ENCODE data around the gene SUN1. TPM values are rescaled to one million over a fixed set of nuclear protein-coding genes. Genes with fewer than 3 reads are reported as not detected.

SUN1 gene
- total RNA-seq, 2 experiments from 2014 or later, result 65.7 to 72.8 TPM

GRCh38 chr7:816751-817671 is 15.3 kb upstream of the SUN1 start:
- peaks cover 54% of the 10 kb centered on the region for H3K4me1 Mint-ChIP-seq
- DNase-seq, result peak; percentile 42
- peak overlapping the region; percentile 75 for H3K27ac Mint-ChIP-seq
- H3K9me3 Mint-ChIP-seq, result no peaks in the 10 kb centered on the region
- H3K4me3 Mint-ChIP-seq, result peak overlapping the region; percentile 92
- POLR2A ChIA-PET, result interaction anchor here (1.0 to 2.8 kb wide), 7 partner anchors 10 to 106 kb away, joined by 3 to 41 read pairs (median 8); partner anchors contain the start of genes GET4 and SUN1
- peaks cover 18% of the 10 kb centered on the region for H3K36me3 Mint-ChIP-seq (ENCODE audit: low read depth)
- CTCF ChIA-PET, result interaction anchor here (0.8 to 3.3 kb wide), 10 partner anchors 11 to 198 kb away, joined by 3 to 16 read pairs (median 4); partner anchors contain the start of genes GET4 and SUN1
- peaks cover 22% of the 10 kb centered on the region for H3K27me3 Mint-ChIP-seq

GRCh38 chr7:818031-818699 is 14.1 kb upstream of the SUN1 start:
- Mint-ChIP-seq H3K4me1 (peaks cover 49% of the 10 kb centered on the region), H3K9me3 (no peaks in the 10 kb centered on the region), H3K4me3 (peak overlapping the region; percentile 92), H3K27ac (no peak overlapping the region), H3K27me3 (peaks cover 15% of the 10 kb centered on the region), H3K36me3 (ENCODE audit: low read depth) (peaks cover 23% of the 10 kb centered on the region)
- ChIA-PET POLR2A (interaction anchor here (0.6 to 2.8 kb wide), 5 partner anchors 9 to 105 kb away, joined by 3 to 41 read pairs (median 12); partner anchors contain the start of genes GET4 and SUN1), CTCF (interaction anchor here (0.6 to 3.3 kb wide), 11 partner anchors 11 to 810 kb away, joined by 3 to 16 read pairs (median 4); partner anchors contain the start of gene SUN1)
- DNase-seq, result no peak

- POLR2A ChIA-PET, result interaction anchor here (0.7 kb wide), 1 partner anchor 11 kb away, joined by 3 read pairs; no protein-coding TSS in a partner anchor
- peaks cover 46% of the 10 kb centered on the region for H3K4me1 Mint-ChIP-seq
- H3K9me3 Mint-ChIP-seq, result no peaks in the 10 kb centered on the region
- peaks cover 4% of the 10 kb centered on the region for H3K27me3 Mint-ChIP-seq
- no peak overlapping the region for H3K4me3 Mint-ChIP-seq
- H3K27ac Mint-ChIP-seq, result no peak overlapping the region
- CTCF ChIA-PET, result interaction anchor here (0.6 kb wide), 1 partner anchor 130 kb away, joined by 6 read pairs; no protein-coding TSS in a partner anchor
- H3K36me3 Mint-ChIP-seq (ENCODE audit: low read depth), result peaks cover 28% of the 10 kb centered on the region
- DNase-seq, result no peak
Observed at GRCh38 chr7:820341-820740, 11.9 kb upstream of the SUN1 start.

- Mint-ChIP-seq H3K27ac (no peak overlapping the region), H3K27me3 (peaks cover 2% of the 10 kb centered on the region), H3K4me1 (peaks cover 48% of the 10 kb centered on the region), H3K9me3 (no peaks in the 10 kb centered on the region), H3K36me3 (ENCODE audit: low read depth) (peaks cover 34% of the 10 kb centered on the region), H3K4me3 (no peak overlapping the region)
- CTCF ChIA-PET, result interaction anchor here (0.9 to 1.1 kb wide), 2 partner anchors 10 to 52 kb away, joined by 3 read pairs; partner anchors contain the start of gene SUN1
- no peak for DNase-seq
- POLR2A ChIA-PET, result no interaction called here
Observed at GRCh38 chr7:821688-822087, 10.6 kb upstream of the SUN1 start.

- peaks cover 34% of the 10 kb centered on the region for H3K36me3 Mint-ChIP-seq (ENCODE audit: low read depth)
- H3K9me3 Mint-ChIP-seq, result no peaks in the 10 kb centered on the region
- no peak overlapping the region for H3K27ac Mint-ChIP-seq
- peaks cover 43% of the 10 kb centered on the region for H3K4me1 Mint-ChIP-seq
- peaks cover 2% of the 10 kb centered on the region for H3K27me3 Mint-ChIP-seq
- ChIA-PET POLR2A (no interaction called here), CTCF (no interaction called here)
- H3K4me3 Mint-ChIP-seq, result no peak overlapping the region
- DNase-seq, result no peak
Observed at GRCh38 chr7:822692-823276, 9.5 kb upstream of the SUN1 start.

GRCh38 chr7:823649-824048 is 8.6 kb upstream of the SUN1 start:
- Mint-ChIP-seq H3K27ac (no peak overlapping the region), H3K9me3 (no peaks in the 10 kb centered on the region), H3K4me1 (peaks cover 35% of the 10 kb centered on the region), H3K36me3 (ENCODE audit: low read depth) (peaks cover 29% of the 10 kb centered on the region), H3K27me3 (no peaks in the 10 kb centered on the region), H3K4me3 (no peak overlapping the region)
- CTCF ChIA-PET, result no interaction called here
- POLR2A ChIA-PET, result no interaction called here
- no peak for DNase-seq

GRCh38 chr7:824081-824480 is 8.2 kb upstream of the SUN1 start:
- ChIA-PET POLR2A (no interaction called here), CTCF (no interaction called here)
- Mint-ChIP-seq H3K27ac (no peak overlapping the region), H3K27me3 (no peaks in the 10 kb centered on the region), H3K36me3 (ENCODE audit: low read depth) (peaks cover 28% of the 10 kb centered on the region), H3K4me3 (no peak overlapping the region), H3K4me1 (peaks cover 36% of the 10 kb centered on the region), H3K9me3 (no peaks in the 10 kb centered on the region)
- DNase-seq, result no peak

- H3K9me3 Mint-ChIP-seq, result no peaks in the 10 kb centered on the region
- no peaks in the 10 kb centered on the region for H3K27me3 Mint-ChIP-seq
- H3K27ac Mint-ChIP-seq, result peak overlapping the region; percentile 9
- H3K4me3 Mint-ChIP-seq, result no peak overlapping the region
- DNase-seq, result no peak
- CTCF ChIA-PET, result no interaction called here
- H3K36me3 Mint-ChIP-seq (ENCODE audit: low read depth), result peaks cover 24% of the 10 kb centered on the region
- peaks cover 32% of the 10 kb centered on the region for H3K4me1 Mint-ChIP-seq
- POLR2A ChIA-PET, result no interaction called here
Observed at GRCh38 chr7:824664-825063, 7.6 kb upstream of the SUN1 start.

GRCh38 chr7:825386-825785 is 6.9 kb upstream of the SUN1 start:
- Mint-ChIP-seq H3K4me3 (no peak overlapping the region), H3K27me3 (no peaks in the 10 kb centered on the region), H3K4me1 (peaks cover 33% of the 10 kb centered on the region), H3K27ac (no peak overlapping the region), H3K36me3 (ENCODE audit: low read depth) (peaks cover 25% of the 10 kb centered on the region), H3K9me3 (no peaks in the 10 kb centered on the region)
- DNase-seq, result no peak
- ChIA-PET POLR2A (interaction anchor here (3.3 kb wide), 1 partner anchor 8 kb away, joined by 12 read pairs; no protein-coding TSS in a partner anchor), CTCF (no interaction called here)

GRCh38 chr7:826230-826917 is 5.9 kb upstream of the SUN1 start:
- CTCF ChIA-PET, result no interaction called here
- POLR2A ChIA-PET, result interaction anchor here (3.3 kb wide), 1 partner anchor 9 kb away, joined by 12 read pairs; no protein-coding TSS in a partner anchor
- Mint-ChIP-seq H3K36me3 (ENCODE audit: low read depth) (peaks cover 20% of the 10 kb centered on the region), H3K4me3 (no peak overlapping the region), H3K27ac (no peak overlapping the region), H3K9me3 (no peaks in the 10 kb centered on the region), H3K27me3 (no peaks in the 10 kb centered on the region), H3K4me1 (peaks cover 35% of the 10 kb centered on the region)
- no peak for DNase-seq

- H3K9me3 Mint-ChIP-seq, result no peaks in the 10 kb centered on the region
- CTCF ChIA-PET, result interaction anchor here (1.1 to 1.2 kb wide), 2 partner anchors 10 to 40 kb away, joined by 3 to 4 read pairs; no protein-coding TSS in a partner anchor
- no peaks in the 10 kb centered on the region for H3K27me3 Mint-ChIP-seq
- no peak for DNase-seq
- peaks cover 52% of the 10 kb centered on the region for H3K4me1 Mint-ChIP-seq
- POLR2A ChIA-PET, result interaction anchor here (1.3 kb wide), 1 partner anchor 12 kb away, joined by 8 read pairs; no protein-coding TSS in a partner anchor
- no peak overlapping the region for H3K27ac Mint-ChIP-seq
- peaks cover 20% of the 10 kb centered on the region for H3K36me3 Mint-ChIP-seq (ENCODE audit: low read depth)
- no peak overlapping the region for H3K4me3 Mint-ChIP-seq
Observed at GRCh38 chr7:828793-829561, 3.3 kb upstream of the SUN1 start.

- CTCF ChIA-PET, result no interaction called here
- peaks cover 49% of the 10 kb centered on the region for H3K4me1 Mint-ChIP-seq
- no peak overlapping the region for H3K4me3 Mint-ChIP-seq
- no peaks in the 10 kb centered on the region for H3K27me3 Mint-ChIP-seq
- no peak for DNase-seq
- POLR2A ChIA-PET, result interaction anchor here (1.1 to 3.6 kb wide), 3 partner anchors 13 to 212 kb away, joined by 3 to 41 read pairs (median 8); no protein-coding TSS in a partner anchor
- H3K27ac Mint-ChIP-seq, result peak overlapping the region; percentile 97
- no peaks in the 10 kb centered on the region for H3K9me3 Mint-ChIP-seq
- peaks cover 20% of the 10 kb centered on the region for H3K36me3 Mint-ChIP-seq (ENCODE audit: low read depth)
Observed at GRCh38 chr7:830069-830468, 2.2 kb upstream of the SUN1 start.

Measured in activated CD4-positive, alpha-beta memory T cell treated with anti-CD3 and anti-CD28 coated beads, Interleukin-2, amount 10 ng/mL, durations not matched to agents 7 days and 5 days (primary cell).